Measurements from ENCODE around the gene TSTD1. TPM values are rescaled to one million over a fixed set of nuclear protein-coding genes. Genes with fewer than 3 reads are reported as not detected.

TSTD1 gene
- total RNA-seq, 1 experiment from 2014 or later, result not detected

Other genes with a start within 250 kb of the TSTD1 start
- not detected in 2 replicates for gene LY9, start 242.8 kb downstream of the TSTD1 start, total RNA-seq (2014; rRNA removed; shearing (Covaris generic))
- gene CD244, start 176.1 kb downstream of the TSTD1 start, total RNA-seq (2014; rRNA removed; shearing (Covaris generic)), result not detected in 2 replicates
- gene ITLN1, start 153.8 kb downstream of the TSTD1 start, total RNA-seq (2014; rRNA removed; shearing (Covaris generic)), result not detected in 2 replicates
- gene ITLN2, start 84.2 kb downstream of the TSTD1 start, total RNA-seq (2014; rRNA removed; shearing (Covaris generic)), result not detected in 2 replicates
- gene F11R, start 17.8 kb downstream of the TSTD1 start, total RNA-seq (2014; rRNA removed; shearing (Covaris generic)), result 47.6 and 60.7 TPM in 2 replicates
- gene USF1, start 7.0 kb upstream of the TSTD1 start, total RNA-seq (2014; rRNA removed; shearing (Covaris generic)), result 95.1 and 108 TPM in 2 replicates
- gene ARHGAP30, start 30.9 kb upstream of the TSTD1 start, total RNA-seq (2014; rRNA removed; shearing (Covaris generic)), result 0.10 TPM in 1 of 2 replicates, not detected in the other
- 0.80 and 2.4 TPM in 2 replicates for gene NECTIN4, start 50.6 kb upstream of the TSTD1 start, total RNA-seq (2014; rRNA removed; shearing (Covaris generic))
- 6.3 and 7.1 TPM in 2 replicates for gene KLHDC9, start 59.4 kb upstream of the TSTD1 start, total RNA-seq (2014; rRNA removed; shearing (Covaris generic))
- gene PFDN2, start 79.1 kb upstream of the TSTD1 start, total RNA-seq (2014; rRNA removed; shearing (Covaris generic)), result 17.5 and 20.8 TPM in 2 replicates
- 19.4 and 22.3 TPM in 2 replicates for gene NIT1, start 79.1 kb upstream of the TSTD1 start, total RNA-seq (2014; rRNA removed; shearing (Covaris generic))
- gene DEDD, start 93.7 kb upstream of the TSTD1 start, total RNA-seq (2014; rRNA removed; shearing (Covaris generic)), result 22.9 and 48.1 TPM in 2 replicates
- gene UFC1, start 115.0 kb upstream of the TSTD1 start, total RNA-seq (2014; rRNA removed; shearing (Covaris generic)), result 70.8 and 72.9 TPM in 2 replicates
- gene USP21, start 120.5 kb upstream of the TSTD1 start, total RNA-seq (2014; rRNA removed; shearing (Covaris generic)), result 3.3 and 8.3 TPM in 2 replicates
- gene PPOX, start 127.5 kb upstream of the TSTD1 start, total RNA-seq (2014; rRNA removed; shearing (Covaris generic)), result 22.7 and 27.2 TPM in 2 replicates
- gene B4GALT3, start 138.5 kb upstream of the TSTD1 start, total RNA-seq (2014; rRNA removed; shearing (Covaris generic)), result 19.4 and 27.9 TPM in 2 replicates
- 0.43 and 0.95 TPM in 2 replicates for gene ADAMTS4, start 160.1 kb upstream of the TSTD1 start, total RNA-seq (2014; rRNA removed; shearing (Covaris generic))
- gene NDUFS2, start 163.4 kb upstream of the TSTD1 start, total RNA-seq (2014; rRNA removed; shearing (Covaris generic)), result 215 and 238 TPM in 2 replicates
- 0.49 TPM in 1 of 2 replicates, not detected in the other for gene FCER1G, start 176.3 kb upstream of the TSTD1 start, total RNA-seq (2014; rRNA removed; shearing (Covaris generic))
- not detected in 2 replicates for gene APOA2, start 184.7 kb upstream of the TSTD1 start, total RNA-seq (2014; rRNA removed; shearing (Covaris generic))
- 24.2 and 37.4 TPM in 2 replicates for gene TOMM40L, start 187.1 kb upstream of the TSTD1 start, total RNA-seq (2014; rRNA removed; shearing (Covaris generic))
- gene NR1I3, start 199.2 kb upstream of the TSTD1 start, total RNA-seq (2014; rRNA removed; shearing (Covaris generic)), result not detected in 2 replicates
- gene PCP4L1, start 219.8 kb upstream of the TSTD1 start, total RNA-seq (2014; rRNA removed; shearing (Covaris generic)), result not detected in 2 replicates

Measured in G401 (cell line).